Measurements from ENCODE around the gene RNF217.

Gene RNF217

DNA sequence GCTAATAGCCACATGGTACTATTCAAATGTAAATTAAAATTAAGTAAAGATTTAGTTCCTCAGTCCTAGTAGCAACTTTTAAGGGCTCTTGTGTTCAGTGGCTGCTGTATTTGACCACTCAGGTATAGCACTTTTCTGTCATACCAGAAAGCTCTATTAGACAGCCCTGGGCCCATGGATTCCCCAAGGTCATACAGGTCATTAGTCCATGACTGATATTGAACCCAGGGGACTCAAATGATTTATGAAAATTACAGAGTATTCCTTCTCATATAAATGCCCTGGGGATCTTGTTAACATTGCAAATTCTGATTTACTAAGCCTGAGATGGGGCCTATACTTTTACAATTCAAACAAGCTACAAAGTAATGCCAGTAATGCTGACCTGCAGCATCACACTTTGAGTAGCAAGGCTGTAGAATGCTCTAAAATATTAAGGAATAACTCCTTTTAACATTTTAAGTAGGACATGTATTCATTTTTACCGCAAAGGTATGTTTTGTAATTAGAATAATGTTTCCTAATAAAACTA lies 29.6 kb downstream of the RNF217 start:
- no peak for DNase-seq

DNA sequence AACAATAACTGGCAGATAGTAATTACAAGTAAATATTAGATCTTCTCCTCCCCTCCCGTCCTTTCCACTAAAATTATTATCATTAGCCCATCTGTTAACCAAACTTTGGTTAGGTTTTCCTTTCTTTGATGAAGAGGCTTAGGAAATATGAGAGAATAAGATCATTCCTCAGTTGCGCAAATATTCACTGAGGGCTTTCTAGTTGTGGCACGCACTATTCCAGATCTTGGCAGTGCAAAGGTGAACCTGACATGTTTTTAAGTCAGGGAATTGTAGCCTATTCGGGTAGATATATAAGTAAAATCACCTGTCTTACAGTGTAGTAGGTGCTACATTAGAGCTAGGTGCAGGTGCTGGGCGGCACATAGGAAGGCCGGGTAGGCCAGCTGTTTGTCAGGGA lies 31.1 kb downstream of the RNF217 start:
- DNase-seq, result no peak

DNA sequence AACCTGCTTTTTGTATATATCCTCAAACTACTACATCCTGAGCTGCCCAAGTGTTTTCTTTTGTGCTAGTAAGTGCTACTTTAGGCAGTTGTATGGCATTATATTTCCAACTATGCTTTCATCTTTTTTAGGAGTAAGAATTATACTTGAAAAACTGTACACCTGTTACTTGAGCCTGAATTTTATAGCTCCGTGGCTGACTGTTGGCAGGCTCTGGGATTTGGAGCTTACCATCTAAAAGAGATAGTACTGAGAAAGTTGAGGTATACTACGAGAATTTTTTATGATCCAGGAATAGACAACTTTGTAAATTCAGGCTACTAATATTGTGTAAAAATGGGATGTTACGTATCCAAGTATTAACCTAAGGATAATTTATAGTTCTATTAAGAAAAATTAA lies 32.4 kb downstream of the RNF217 start:
- no peak for DNase-seq

DNA sequence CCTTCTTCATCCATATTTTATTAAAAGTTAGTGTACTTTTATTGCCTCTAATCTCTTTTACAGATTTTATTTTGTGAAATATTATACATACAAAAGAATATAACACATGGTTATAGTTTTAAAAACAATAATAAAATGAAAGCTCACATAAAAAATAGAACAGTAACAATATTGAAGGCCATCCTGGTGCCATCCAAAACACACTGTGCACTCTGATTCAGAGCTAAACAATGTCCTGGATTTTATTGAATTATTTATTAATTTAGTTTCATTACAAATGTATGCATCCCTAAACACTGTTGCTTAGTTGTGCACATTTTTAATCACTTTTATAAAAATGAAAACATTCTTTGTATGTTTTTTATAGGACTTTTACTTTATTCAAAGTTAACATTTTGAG lies 32.9 kb downstream of the RNF217 start:
- no peak for DNase-seq

DNA sequence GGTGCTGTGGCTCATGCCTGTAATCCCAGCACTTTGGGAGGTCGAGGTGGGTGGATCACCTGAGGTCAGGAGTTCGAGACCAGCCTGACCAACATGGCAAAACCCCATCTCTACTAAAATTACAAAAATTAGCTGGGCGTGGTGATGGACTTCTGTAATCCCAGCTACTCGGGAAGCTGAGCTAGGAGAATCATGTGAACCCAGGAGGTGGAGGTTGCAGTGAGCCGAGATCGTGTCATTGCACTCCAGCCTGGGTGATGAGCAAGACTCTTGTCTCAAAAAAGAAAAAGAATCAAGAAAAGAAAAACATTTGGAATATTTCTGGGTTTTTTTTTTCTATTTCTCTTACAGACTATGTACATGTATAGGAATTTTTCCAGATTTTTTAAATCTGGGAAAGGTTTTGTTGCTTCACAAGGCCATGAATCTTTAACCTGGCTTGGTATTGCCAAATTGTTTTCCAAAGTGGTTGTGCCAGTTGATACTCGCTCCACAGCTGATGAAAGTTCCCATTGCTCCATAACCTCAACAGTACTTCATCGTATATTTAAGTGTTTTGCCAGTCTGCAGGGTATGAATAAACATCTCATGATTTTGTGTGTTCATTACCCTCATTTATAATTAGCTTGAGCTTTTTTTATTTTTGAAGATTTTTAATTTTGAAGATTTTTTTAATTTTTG lies 33.5 kb downstream of the RNF217 start:
- DNase-seq, result no peak

DNA sequence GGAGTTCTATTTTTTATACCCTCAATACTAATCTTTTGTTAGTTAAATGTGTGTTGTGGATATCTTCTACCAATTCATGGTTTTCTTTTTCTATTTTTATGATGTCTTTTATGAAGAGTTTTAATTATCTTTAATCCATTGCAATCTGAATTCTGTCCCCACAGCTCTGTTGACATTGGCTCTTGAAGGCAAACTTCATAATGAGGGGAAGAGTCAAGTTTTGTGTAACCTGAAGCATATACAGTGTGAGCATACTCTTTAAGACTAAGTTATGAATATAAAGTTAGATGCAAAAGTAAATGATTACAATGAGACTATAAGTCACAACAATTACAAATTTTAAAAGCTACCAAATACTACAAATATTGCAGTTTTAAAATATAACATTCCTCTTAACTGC lies 34.2 kb downstream of the RNF217 start:
- DNase-seq, result no peak

DNA sequence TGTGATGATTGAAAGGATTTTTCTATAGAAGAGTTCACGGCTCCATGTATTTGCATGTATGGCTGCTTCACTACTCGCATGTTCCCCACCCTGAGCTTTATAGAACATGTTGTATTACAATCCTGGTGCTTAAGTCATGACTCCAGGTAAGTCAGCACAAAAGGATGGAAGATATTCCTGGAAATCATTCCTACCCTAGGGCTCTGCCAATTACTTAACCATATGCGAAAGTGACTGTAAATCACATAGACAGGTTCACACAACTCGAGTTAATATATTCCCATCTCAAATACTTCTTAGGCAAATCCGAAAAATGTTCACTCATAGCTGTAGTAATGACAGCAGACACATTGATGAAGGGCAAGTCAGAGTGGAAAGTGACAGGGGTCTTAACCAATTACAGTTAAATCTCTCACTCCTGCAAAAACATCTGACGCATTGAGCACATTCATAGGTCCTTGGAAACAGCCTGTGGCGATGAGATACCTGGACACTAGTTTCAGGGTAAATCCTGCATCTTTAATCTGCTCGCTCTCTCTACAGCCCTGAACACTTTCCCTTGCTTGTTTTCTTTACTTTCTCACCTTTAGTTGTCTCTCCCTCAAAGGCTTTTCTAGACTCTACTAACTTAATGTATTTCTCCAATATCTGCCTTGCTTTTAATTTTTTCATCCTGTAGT lies 35.1 kb downstream of the RNF217 start:
- DNase-seq, result peak; percentile 85

DNA sequence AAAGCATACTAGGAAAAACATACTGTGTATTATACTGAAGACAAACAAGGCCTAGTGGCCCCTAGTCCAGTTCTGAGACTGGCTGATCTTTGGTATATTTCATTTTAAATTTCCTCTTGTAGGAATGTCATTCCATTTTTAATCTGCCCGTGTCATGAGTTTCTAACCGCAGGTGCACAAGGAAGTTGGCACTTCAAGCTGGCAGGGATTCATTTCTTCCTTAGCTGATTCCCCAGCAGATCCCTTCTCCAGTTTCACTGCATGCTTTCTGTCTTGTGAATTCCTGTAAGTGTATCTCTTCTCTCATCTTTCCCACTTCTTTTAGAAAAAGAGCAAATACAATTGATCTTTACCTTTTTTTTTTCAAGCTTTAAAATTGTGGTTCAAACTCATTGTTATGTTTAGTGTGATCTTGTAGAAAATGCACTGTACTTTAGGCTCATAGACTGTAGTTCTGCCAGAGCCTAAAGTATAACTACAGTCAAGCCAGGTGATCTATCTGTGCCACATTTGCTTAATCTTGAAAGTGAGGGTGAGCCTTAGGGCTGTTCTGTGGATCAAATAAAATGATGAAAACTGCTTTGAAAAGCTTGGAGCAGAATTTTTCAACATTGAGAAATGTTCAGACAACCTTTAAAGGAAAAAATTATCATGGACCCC lies 37.0 kb downstream of the RNF217 start:
- DNase-seq, result peak; percentile 24

DNA sequence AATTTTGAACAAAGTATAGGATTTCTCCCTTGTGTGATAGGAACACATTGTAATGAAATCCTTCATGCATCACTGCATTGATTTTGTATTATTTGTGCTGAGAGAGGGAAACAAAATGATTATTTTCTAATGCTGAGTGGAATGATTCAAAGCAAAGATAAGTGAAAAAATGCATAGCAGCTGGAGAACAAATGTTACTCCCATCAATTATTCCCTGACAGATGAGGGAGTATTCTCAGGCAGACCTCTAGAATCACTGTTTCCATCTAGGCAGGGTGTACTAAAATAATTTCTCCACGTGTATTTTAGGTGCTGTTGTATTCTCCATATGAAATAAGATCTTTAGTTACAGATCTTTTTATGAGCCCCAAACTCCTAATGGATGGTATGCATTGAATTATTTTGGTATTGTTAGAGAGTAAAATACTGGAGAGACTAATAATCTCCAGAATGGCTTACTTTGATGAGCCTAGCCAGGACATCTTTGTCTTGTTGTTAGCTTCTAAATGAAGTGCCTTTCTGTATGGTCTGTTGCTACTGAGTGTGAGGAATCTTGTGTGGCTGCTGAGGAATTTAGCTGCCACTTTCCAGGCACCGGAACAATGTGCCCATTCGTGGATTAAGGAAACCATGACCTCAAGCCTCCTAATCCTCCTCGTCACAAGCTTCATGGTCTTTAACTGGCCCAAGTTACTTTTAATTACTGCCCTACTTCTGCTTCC lies 39.6 kb downstream of the RNF217 start:
- DNase-seq, result no peak

DNA sequence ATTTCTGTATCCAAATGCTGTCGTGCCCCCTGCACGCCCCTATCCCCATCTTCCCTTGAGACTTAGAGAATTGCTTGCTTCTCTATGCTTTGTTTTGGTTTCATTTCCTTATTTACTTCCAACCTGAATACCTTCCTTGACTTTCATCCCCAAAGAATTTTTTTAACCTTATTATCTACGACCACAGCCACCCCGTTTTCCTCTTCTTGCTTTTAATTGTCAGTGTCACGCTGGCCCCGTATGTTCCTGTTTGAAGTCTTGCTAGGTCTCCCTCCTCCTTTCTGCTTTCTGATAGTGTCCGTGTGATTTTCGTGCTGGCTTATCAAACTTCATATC lies 40.1 kb downstream of the RNF217 start:
- DNase-seq, result no peak

DNA sequence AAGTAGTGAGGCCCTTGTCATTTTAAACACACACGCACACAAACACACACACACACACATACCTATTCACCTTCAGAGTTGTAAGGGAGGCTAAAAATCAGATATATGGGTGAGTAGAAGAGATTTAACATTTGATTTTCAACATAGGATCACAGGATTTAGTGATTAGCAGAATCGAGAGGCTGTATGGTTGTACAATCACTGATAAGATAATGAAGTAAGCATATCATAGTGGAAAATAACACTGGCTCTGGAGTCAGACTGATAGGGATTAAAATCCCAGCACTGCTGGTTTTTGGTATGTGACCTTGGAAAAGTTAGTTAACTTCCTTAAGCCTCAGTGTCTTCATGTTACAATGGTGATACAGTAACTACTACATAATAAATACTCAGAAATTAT lies 40.8 kb downstream of the RNF217 start:
- DNase-seq, result no peak

DNA sequence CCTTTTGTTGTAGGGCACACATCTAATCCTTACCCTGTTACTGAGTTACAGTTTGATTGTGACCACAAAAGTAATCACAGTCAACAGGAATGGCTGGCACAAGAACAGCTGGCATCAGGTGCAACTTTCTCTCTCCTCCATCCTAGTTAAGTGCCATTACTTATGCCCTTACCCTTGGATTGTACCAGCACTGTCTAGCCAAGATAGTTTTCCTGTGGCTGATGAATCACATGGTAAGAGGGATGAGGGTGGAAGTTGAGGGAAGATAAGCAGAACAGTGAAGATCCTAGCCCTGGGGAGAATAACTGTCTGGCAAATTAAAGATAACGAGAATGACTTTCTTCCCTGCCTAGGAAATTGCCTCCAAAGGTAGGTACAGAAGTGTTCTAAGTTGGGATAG lies 42.0 kb downstream of the RNF217 start:
- DNase-seq, result no peak

DNA sequence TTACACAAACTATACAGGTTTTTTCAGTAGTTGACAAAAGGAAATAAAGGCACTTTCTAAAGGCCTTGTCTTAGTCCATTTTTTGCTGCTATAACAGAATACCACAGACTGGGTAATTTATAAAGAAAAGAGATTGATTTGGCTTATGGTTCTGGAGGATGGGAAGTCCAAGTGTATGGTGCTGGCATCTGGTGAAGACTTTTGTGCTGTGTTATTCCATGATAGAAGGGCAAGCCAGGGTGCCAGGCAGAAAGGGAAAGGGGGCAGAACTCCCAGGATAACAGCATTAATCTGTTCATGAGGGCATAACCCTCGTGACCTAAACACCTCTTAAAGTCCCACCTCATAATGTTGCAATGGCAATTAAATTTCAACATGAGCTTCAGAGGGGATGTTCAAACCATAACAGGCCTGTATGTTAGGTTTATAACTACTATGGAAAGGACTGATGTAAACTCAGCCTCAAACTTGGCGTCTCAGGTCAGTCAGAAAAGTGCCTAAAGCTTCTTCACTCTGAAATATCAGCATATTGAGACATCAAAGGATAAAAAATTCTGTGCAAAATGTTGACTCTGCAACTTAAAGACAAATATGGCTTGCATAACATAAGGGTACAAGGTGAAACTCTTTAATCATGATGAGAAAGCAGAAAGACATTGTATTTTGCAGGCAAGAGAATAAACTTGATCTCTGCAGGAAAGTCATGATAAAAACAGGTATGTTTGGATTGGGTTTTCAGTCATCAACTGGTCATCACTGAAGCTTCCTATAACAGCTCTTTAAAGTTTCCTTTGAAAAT lies 42.8 kb downstream of the RNF217 start:
- no peak for DNase-seq

DNA sequence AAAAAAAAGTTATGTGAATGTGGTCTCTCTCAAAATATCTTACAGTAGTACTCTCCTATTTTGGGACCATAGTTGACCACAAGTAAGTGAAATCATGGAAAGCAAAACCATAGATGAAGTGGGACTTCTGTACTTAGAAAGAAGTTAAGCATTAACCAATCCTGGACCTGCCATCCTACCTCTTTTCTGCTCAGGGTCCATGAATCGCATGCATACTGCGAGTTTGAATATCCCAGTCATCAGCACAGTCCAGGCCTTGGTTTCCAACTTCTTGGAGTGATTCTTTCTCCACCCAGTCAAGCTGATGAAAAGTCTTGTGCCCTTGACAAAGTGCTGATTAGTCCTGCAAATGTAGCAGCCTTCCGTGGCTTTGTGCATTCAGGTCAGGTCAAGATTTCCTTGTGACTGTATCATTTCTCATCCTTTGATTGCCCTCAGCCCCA lies 46.0 kb downstream of the RNF217 start:
- DNase-seq, result no peak

DNA sequence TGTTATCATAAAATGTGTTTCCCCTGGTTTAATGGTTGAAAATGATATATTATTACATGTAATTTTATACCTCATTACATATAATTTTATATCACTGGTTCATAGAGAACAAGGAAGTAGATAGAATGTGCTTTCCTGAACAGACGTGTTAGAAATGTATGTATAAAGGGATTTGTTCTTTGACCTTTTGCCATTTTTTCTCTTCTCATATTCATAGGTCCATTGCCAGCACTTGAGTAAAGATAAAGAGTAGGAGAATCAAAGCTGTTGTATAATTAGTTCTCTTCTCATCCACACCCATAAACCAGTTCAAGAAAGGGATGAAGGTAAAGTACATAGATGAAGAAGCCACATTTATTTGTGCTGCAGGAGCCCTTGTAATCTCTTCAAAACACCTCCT lies 46.7 kb downstream of the RNF217 start:
- no peak for DNase-seq

DNA sequence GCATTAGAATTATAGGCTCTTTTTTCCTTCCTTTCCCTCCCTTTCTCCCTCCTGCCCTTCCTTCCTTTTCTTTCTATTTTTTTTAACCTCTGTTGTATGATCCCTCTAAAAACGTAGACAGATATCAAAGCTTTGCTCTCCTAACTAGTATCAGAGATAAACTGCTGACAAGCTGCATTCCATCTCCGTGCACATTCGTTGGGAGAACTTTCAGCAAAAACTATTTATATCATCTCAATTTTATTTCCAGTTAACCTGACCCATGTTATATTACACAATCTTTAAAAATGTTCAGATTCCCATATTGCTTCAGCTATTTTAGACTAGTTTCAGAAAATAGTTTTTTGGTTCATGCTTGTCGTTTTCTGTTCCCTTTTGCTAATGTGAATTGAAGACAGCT lies 47.3 kb downstream of the RNF217 start:
- DNase-seq, result no peak

DNA sequence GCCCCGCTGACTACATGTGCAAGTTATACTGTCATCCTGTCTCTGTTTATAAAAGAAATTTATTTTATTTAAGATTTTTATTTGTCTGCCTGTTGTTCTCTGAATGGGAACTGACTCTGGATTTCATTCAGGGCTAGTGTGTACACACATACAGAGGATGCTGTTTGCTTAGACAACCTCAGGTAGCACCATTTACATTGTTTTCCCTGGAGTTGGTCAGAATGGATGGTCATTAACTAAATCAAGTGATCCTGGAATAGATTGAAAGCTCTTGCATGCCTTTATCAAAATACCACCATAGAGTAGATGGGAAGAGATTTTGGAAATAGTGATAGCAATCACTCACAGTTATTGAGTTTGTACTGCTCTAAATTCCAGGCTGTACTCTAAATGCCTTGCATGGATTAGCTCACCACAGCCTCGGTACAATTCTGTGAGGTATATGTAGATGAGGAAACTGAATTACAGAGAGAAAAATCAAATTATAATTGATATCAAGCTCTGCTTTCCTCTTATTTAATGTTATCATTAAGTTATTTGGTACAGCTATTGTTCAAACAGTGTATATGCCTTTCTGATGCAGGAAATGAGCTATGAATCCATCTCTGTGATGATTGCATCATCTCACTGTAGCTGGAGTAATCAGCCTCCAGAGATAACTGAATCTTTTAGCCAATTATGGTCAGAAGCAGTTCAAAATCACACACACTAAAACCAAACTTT lies 51.9 kb downstream of the RNF217 start:
- no peak for DNase-seq

DNA sequence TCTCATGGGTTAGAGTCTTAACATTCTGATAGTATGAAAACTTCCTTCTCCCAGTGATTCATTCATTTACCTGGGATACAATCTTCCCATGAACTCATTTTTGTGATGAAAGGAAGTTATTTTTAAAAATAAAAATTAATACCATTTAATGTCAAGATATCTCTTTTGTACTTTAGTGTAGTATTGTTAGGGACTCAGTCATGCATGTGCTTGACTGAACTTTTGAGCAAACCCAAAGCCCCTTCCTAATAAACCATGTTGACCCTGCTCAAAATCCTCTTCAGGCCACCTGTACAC lies 52.4 kb downstream of the RNF217 start:
- DNase-seq, result no peak

DNA sequence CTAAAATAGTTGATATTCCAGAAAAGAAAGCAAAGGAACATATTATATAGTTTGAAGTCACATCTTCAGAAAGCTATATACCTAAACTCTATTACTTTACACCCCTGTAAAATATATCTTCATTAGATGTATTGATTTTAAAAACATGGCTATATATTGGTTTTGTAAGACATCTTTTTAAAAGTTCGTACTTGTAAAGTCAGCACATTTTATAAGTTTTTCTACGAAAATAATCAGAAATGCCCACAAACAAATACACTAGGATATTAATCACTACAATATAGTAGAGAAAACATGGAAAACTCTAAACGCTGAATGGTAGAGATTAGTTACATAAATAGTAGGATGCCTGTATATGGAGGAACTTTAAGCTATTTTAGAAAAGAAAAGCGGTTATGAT lies 52.9 kb downstream of the RNF217 start:
- DNase-seq, result no peak

DNA sequence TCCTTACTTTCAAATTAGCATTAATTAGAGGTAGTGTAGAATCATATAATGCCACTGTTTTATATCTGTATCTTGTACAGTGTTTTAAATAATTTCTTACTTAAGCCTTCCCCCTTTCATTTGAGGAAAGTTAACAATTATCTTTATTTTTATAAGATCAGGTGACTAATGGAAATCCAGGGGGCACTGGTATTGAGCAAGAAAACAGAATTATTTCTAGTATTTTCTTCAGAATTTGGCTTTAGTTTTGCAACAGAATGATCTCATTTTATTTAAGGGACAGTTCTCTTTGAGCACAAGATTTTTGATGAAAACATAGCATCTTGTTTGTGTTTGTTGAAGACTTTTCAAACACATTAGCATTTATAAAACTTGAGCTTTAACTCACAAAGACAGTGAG lies 55.9 kb downstream of the RNF217 start:
- DNase-seq, result no peak

DNA sequence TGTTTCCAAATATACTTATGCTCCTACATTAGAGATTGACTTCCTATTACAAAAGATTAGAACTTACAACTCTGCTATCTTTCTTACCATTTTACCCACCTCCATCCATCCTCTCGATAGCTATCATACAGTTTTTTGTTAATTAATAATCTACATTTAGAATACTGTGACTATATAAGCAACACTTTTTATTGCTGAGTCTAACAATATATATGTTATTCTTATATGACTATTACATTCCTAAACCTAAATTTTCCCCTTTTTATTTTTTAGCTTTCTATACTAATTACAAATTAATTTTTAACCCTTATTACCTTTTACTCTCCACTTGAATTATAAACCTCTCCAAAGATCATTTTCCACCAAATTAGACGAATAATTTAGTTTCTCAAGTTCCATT lies 57.0 kb downstream of the RNF217 start:
- DNase-seq, result no peak

DNA sequence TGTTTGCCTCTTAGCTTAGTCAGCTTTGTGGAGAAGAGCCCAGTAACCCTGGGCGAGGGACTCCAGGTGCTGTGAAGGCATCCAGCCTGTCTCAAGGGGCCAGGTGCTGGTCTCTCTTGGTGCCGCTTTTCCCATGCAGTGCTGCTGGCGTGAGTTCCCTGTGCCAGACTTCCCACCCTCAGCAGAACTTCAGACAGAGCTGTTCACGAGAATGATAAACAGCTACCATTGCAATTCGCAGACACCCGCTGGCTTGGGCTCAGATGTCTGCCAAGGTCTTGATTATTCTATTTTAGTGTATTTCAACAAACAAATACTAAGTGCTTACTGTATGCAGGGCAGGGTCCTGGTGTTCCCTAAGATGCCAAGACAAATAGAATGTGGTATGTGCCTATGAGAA lies 57.7 kb downstream of the RNF217 start:
- DNase-seq, result no peak

Data from NCI-H1048 (cell line).